ENCODE measurements around the gene ABCA12.

The ABCA12 gene

DNA sequence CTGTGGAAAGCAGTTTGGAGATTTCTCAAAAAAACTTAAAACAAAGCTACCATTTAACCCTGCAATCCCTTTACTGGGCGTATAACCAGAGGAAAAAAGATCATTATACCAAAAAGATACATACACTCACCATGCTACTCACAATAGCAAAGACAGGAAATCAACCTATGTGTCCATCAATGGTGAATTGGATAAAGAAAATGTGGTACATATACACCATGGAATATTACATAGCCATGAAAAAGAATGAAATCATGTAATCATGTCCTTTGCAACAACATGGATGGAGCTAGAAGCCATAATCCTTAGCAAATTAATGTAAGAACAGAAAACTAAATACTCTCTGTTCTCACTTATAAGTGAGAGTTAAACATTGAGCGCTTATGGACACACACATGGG, 18.6 kb downstream of the ABCA12 start:
- DNase-seq (ENCODE audit: low read depth) = no peak

DNA sequence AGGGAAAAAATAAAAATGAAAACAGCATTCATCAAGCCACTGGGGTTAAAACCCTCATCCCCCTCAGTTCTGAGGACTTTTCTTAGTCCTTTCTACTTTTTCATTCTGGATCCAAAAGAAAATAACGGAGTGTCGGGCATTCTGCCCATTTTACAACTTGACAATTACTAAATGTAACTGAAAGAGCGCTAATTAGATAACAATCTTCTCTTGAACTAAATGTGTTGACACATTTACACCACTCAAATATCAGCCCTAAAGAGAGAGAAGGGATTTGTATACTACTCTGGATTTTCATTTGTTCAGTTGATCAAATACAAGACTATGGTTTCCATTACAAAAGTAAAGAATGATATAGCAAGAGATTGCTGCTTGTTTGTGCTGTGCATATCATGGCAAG, 27.5 kb downstream of the ABCA12 start:
- no peak for DNase-seq (ENCODE audit: low read depth)

DNA sequence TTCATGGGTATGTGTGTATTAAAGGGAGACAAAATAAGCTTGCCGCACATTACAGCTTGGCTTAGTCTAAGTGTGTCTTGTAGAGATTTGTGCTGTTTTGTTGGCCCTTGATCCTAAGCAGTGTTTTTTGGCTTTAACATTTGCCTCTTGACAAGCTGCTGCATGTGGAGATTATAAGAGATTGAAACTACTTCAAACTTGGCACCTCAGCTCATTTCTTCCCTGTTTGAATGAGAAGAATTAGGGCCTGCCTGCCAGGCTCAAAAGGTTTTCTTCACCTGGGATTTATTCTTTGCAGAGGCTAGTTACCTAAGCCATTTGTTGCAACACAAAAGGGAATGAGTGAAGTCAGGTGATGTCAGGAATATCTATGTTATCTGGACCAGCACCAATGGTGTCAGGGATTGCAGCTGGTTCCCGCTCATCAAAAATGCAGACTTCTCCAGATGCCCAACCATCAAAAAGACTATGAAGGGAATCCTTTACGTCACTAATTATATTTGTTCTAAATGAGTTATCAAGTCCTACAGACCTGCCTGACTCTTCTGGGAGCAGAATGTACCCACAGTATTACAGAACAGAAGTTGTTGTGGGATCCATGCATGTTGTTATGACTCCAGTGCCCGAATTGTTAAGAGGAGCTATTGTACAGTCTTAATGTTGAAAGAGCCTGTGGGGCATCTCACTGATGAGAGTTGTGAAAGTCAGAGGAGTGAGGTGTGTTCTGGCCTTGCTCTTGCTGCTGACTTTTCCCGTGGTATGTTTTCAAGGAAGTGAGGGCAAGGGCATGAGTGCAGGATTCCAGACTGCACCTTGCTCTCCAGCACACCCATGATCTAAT, 31.0 kb downstream of the ABCA12 start:
- no peak for DNase-seq (ENCODE audit: low read depth)

DNA sequence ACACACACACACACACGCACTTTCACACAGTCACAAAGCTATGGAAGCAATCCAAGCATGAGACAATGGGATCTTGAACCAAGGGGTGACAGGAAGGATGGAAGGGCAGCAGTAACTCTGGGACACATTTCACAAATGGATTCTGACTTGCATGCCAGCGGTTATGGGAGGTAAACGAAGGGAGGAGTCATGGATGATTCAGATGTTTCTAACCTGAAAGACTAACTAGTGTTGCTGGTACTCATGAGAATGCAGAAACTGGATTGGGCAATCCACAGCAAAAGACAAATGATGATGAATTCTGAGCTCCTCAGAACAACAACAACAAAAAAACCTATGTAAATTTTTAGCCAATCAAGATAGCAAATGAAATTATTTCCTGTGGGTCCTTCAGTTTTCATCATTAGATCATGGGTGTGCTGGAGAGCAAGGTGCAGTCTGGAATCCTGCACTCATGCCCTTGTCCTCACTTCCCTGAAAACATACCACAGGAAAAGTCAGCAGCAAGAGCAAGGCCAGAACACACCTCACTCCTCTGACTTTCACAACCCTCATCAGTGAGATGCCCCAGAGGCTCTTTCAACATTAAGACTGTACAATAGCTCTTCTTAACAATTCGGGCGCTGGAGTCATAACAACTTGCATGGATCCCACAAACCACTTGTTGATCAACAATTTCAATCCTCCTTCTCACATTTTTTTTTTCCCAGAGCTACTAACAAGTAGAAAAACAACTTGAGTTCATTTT, 32.6 kb downstream of the ABCA12 start:
- DNase-seq (ENCODE audit: low read depth) = no peak

DNA sequence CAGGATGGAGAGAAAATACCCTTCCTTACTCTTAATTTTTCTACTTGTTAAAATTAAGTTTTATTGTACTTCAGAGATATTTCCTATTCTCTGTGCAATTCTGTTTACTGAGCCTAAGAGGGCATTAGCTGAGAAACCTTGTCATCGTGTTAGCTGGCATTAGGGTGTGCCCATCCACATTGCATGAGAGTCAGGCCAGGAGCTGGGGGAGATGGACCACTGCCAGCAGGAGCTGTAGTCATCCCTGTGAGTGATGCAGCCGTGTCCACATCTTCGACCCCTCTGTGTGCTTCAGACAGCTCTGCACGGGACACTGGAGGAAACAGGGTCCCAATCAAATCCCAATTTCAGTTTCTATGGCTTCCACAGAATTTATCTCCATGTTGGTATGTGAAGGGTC, 34.2 kb downstream of the ABCA12 start:
- DNase-seq (ENCODE audit: low read depth) = no peak

DNA sequence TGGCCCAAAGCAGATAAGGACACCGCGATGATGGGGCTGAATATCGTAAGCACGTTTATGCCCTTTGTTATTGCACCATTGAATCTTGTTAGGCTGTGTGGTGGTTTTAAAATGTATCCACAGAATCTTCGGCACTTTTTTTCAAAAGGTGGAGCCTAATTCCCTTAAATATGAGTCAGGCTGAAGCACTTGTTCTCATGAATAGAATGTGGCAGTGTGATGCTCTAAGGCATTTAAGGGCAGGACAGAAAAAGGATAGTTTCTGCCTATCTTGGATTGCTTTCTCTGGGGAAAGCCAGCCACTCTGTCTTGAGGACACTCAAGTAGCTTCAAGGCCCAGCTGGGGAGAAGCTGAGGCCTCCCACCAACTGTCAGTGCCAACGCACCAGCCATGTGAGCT, 39.6 kb downstream of the ABCA12 start:
- no peak for DNase-seq (ENCODE audit: low read depth)

DNA sequence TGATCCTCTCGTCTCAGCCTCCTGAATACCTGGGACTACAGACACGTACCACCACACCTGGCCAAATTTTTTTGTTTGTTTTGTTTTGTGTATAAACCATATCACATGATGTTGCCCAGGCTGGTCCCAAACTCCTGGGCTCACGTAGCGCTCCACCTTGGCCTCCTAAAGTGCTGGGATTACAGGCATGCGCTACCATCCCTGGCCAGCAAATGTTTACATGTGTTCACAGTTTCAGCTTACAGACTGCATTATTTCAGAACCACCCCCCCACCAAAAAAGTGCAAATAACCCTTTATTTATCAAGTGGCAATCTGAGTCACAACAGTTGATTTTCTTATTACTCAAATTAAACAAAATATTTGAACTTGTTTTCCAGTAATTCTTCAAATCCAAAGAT, 54.3 kb downstream of the ABCA12 start:
- no peak for DNase-seq (ENCODE audit: low read depth)

DNA sequence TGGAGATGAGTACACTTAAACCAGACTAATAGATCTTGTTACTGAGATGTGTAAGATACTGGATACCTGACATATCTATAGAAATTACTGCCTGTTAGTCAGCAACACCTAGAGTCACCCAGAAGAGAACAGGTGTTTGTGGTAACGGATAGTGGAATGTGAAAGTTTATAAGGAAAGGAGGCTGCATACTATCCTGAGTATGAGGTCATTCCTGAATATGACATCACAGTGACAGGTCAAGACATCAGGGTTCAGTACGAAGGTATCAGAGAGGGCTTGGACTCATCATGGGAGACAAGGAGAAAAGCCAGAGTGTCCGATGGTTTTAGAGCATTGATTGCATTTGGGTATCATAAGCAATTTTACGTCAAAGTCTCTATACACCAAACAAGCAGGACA, 55.3 kb downstream of the ABCA12 start:
- DNase-seq (ENCODE audit: low read depth) = no peak

DNA sequence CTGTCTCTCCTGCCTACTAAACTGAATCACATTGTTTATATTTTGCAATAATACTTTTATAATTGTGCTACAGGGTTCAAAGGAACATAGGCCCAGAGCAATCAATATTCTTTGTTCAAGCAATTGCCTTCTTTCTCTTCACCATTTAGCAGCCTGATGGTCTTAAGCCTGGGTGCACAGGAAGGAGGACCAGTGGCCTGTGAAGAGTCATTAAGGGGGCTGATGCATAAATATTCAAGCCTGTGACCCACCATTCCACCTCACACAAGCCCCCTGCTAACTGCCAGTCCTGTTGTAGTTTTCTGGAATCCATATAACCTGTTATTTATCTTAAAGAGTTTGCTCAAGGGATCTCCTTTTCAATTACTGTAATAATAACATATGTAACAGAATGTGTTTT, 56.0 kb downstream of the ABCA12 start:
- no peak for DNase-seq (ENCODE audit: low read depth)

DNA sequence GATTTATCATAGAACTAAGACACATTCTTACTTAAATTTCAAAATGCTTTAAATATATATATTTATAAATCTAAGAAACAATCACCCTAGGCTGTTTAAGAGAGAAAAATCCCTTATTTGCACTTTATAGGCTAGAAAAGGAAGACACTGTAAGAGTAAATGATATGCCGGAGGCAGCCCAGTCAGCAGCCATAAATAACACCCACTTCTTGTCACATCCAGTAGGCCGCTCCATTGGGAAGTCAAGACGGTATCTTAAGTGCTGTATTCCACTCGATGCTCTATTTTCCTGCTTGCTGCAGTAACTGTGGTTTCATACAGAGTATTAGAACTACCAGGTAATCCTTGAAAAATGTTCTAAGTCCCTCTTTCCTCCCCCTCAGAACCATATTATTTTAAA, 57.9 kb downstream of the ABCA12 start:
- no peak for DNase-seq (ENCODE audit: low read depth)

DNA sequence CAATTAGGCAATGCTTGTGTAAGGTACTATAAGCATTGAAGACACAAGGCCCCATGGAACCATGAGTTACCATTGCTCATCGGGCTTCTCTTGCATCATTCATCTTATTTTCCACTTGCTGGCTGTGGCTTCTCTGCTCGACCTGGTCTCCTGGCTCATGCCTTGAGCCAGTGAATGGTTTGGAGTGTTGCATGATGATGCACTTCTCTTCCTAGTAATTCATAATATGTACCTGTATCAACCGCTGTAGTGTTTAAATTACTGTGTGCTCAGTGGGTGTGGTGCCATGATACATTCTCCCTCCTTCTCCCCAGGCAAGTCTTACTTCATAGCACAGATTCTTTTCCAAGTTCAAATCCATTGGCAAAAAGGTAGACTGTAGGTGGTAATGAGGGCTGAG, 66.8 kb downstream of the ABCA12 start:
- DNase-seq (ENCODE audit: low read depth) = no peak

DNA sequence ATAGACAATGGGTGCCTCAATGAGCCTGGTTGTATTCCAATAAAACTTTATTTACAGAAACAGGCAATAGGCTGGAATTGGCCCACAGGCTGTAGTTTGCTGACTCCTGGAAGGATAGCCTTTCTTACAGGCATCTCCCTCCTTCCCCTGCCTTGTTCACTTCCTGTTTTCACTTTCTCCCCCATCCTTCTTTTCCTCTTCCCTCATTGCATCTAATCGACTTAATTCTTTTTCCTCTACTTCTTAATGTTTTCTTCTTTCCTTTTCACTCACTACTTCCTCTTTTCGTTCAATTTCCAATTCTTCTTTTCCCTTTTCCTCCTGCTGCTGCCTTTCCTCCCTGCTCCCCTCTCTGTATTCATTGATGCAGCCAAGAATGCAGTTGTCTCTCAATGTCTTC, 70.0 kb downstream of the ABCA12 start:
- DNase-seq (ENCODE audit: low read depth) = no peak

DNA sequence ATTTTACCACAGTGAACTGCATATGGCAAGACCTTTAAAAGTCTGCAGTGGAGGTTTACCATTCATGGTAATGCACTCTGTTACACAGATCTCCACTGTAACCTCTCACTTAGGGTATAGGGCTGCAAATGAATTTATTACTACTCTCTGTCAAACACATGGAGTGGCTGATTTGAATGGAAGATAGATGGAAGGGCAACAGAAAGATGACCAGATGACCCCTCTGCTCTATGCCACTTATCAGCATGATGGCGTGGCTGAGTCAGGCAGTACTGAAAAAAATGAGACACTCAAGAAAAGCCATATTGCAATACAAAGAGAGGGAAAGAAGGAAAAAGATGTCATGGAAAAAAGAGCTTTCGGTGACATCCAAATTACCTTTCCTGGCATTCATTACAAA, 72.3 kb downstream of the ABCA12 start:
- no peak for DNase-seq (ENCODE audit: low read depth)

DNA sequence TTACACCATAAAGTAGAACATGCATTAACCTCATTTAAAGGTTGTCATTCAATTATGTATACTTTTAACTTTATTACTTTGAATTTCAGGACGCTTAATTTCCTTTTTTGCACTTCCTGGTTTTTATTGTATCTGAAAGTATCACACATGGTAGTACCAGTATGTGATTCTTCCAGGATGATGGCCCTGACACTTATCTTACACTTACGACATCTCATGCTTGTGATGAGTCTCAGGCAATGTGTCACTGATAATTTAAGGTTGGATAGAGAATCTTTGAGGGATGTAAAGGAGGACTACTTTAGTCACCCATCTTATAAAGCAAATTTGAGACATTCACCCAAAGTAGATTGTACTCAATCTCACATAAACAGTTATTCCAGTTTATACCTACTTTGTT, 74.9 kb downstream of the ABCA12 start:
- no peak for DNase-seq (ENCODE audit: low read depth)

DNA sequence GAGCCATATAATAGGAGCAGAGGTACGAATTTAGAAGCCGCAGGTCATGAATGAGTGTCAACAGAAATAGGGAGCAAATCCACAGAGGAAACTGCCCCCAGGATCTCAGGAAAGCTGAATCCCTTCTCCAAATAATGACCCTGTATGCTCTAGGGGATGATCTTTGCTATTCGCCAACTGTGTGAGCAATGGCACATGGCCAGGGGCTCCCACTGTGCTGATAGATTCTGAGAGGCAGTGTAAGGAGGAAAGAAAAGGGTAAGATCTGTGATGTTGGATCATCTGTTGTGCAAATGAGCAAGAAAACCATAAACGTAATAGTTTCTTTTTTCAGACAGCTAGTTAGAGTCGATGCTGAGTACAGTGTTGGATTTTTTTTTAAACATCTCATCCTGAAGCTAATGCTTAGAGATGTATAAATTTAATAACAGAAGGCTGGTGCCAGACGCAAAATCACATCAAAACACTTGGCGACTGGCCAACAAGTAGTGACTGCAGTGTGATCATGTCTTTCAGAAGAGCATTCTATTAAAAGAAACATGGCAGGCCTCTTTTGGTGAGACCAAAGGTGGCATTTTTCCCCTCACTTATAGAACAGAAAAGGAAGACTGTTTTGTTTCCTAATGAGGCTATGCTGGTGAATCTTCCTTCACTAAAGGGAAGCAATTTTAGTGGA, 77.4 kb downstream of the ABCA12 start:
- no peak for DNase-seq (ENCODE audit: low read depth)

DNA sequence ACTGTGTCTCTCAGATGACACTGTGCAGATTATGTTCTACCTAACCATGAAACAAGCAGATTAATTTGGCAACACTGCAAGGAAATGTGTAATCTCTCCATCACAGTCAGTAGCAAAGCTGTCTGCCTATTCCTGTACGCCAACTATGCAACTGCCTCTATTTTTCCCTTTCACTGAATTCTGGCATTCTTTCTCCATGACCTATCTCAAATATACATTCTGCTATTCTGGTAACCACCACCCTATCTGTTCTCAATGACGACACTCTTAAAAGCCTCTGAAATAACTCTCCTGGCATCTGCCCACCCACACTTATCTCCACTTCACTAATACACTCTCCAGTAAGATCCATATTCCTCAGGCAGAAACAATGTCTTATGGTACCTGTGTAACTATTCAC, 78.7 kb downstream of the ABCA12 start:
- no peak for DNase-seq (ENCODE audit: low read depth)

DNA sequence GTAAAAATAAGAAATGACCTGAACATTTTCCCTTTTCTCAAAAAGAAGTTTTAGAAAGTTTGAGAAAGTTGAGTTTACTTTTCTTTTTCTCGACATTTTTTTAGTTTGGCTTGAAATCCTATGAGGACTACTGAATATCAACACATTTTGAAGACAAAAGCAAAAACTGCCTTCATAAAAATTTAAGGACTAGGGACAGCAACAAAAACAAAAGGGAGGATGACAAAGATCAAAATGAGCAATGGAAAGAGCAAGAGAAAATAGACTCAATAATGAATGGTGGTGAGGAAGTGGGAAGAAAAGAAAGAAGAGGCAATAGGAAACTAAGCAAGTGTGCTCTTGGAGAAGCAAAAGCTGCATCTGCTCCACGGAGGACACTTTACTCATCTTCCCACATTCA, 82.5 kb downstream of the ABCA12 start:
- no peak for DNase-seq (ENCODE audit: low read depth)

DNA sequence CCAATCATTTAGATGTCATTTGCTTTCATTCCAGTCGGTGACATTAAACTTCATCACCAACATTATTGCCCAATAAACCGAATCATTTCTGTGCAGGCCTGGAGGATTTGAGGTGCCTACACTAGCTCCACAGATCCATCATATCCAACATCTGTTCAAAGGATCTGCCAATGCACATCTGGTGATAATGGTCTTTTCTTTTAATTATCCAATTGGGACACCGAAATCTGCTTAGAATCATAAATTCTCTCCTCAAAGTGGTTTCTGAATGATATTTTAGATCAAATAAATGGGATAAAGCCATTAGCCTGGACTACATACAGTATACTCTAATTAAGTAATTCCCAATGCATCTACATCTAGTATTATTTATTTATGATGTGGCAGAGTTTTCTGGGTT, 85.6 kb downstream of the ABCA12 start:
- DNase-seq (ENCODE audit: low read depth) = no peak

DNA sequence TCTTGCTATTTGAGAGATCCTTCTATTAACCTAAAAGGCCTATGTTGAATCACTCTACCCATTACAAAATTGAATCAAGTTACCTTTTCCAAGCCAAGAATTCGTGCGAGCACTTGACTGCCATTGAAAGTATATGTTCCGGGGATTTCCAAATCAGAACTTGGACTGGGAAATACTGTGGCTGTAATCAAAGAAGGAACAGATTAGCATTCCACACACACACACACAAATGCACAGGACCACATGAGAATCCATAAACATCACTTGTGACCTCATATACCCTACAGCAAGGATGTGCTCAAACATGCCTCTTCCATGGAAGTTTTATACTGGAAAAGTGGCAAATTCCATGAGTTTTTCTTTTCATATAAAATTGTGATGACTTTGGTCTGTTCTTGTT, 86.0 kb downstream of the ABCA12 start:
- DNase-seq (ENCODE audit: low read depth) = no peak

DNA sequence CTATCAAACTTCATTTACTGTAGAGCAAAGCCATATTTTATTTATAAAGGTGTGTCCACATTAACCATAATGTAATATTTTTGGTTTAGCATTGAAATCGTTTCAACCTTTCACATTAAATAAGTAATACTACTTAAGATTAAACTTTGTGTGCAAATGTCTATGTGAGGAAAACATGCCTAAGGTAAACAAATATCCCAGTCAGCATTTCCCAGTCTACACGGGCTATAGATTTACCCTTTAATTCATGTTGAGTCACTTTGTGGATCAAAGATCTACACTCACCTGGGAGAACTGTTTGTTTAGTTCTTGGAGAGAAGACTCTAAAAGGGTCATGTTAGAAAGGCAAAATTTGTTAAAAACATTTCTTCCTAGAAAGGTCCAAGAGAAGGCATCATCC, 89.1 kb downstream of the ABCA12 start:
- no peak for DNase-seq (ENCODE audit: low read depth)

DNA sequence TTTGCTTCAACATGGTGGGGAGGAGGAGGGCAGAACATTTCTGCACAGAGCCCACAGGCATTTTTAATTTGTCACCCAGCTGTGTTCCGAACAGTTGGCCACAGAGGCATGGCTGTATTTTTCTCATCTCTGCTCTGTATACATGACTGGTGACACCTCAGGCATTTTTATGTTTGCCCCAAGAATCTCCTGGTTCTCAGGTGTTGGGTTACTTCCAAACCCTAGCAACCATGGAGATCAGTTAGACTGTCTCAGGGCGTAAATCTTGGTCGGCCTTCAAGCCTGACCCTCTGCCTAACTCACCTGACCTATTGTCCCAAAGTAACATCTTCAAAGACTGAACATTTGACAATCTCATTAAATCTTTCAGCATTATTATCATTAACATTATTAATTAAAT, 100.0 kb downstream of the ABCA12 start:
- no peak for DNase-seq (ENCODE audit: low read depth)

DNA sequence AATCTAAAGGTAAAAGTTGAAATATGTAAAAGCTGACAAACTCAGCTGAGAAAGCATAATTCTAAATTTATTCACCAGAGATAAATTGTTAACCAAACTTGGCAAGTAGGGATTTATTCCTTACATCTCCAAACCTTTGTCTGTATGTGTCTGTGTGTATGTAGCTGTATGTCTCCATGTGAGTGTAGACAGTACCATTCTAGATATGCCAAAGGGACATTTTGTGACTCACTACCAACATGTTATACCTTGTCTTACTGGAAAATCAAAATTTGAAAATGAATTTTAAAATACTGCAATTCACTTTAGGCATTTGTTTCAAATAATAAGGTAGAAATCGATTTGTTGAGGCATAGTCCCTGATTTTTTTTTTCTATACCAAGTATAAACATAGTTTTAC, 102.1 kb downstream of the ABCA12 start:
- DNase-seq (ENCODE audit: low read depth) = no peak

DNA sequence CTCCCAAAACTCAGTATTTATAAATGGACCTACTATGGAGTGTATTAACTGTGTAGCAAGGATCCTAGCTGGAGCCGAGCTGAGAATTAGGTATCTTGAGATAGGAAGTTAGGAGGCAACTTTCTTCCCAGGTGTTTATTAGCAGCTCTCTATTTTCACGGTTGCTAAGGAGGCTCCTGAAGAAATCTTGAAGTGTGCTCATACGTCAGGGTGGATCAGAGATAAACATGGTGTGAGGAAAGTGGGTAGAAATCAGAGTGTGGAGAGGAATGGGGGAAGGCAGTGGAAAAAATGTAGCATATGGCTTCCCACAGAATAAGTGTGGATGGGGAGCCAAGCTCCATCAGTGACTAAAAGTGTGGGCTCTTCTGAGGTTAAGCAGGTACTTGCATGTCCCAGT, 104.3 kb downstream of the ABCA12 start:
- no peak for DNase-seq (ENCODE audit: low read depth)

All from fibroblast of gingiva (primary cell).